Liver (tissue), 3 donors: ENCODE data around the gene IL1RAPL1.

Experiments
- ATF3 ChIP-seq: IDR thresholded peaks from 2 replicates; pipeline ENCODE4 v1.6.1; 2016; ENCODE audit warnings: antibody characterized with exemption
- CTCF ChIP-seq: fragments of 150-350 bp; IDR thresholded peaks from 2 replicates; pipeline ENCODE4 v1.5.1; 2017; ENCODE audit warnings: improper control_type of control experiment, low read depth, low read length; ENCODE audit not compliant: missing input control
- EGR1 ChIP-seq, 2 donors: IDR thresholded peaks; 2 replicates each; pipeline ENCODE4 v1.6.1; 2016 to 2018; ENCODE audit warnings: antibody characterized with exemption in 2 of 2, low read depth in 2 of 2
- GABPA ChIP-seq, 2 donors: IDR thresholded peaks in 1 of 2; conservative IDR thresholded peaks in 1 of 2; 2 replicates each; pipeline ENCODE4 v1.6.1; 2016; ENCODE audit warnings: antibody characterized with exemption in 2 of 2, mild to moderate bottlenecking in 1 of 2, moderate library complexity in 1 of 2
- HNF4G ChIP-seq: IDR thresholded peaks from 2 replicates; pipeline ENCODE4 v1.6.1; 2016; ENCODE audit warnings: antibody characterized with exemption
- MAX ChIP-seq: IDR thresholded peaks from 2 replicates; pipeline ENCODE4 v1.6.1; 2016; ENCODE audit warnings: antibody characterized with exemption
- RAD21 ChIP-seq, 2 donors: IDR thresholded peaks; 2 replicates each; pipeline ENCODE4 v1.6.1; 2016; ENCODE audit warnings: antibody characterized with exemption in 2 of 2, mild to moderate bottlenecking in 2 of 2
- REST ChIP-seq: IDR thresholded peaks from 2 replicates; pipeline ENCODE4 v1.6.1; 2016; ENCODE audit warnings: antibody characterized with exemption, mild to moderate bottlenecking
- SP1 ChIP-seq: IDR thresholded peaks from 2 replicates; pipeline ENCODE4 v1.6.1; 2018; ENCODE audit warnings: antibody characterized with exemption, mild to moderate bottlenecking
- TAF1 ChIP-seq: conservative IDR thresholded peaks from 2 replicates; pipeline ENCODE4 v1.6.1; 2016; ENCODE audit warnings: antibody characterized with exemption, mild to moderate bottlenecking
- donor health status: healthy.
- donor health status: healthy.

- TF ChIP-seq CTCF, result no peak
- no peak for TF ChIP-seq MAX
- no peak for TF ChIP-seq ATF3
- no peak for TF ChIP-seq GABPA (IDR thresholded peaks at IDR 0.05 in 1 of 2, conservative IDR thresholded peaks at IDR 0.05 in 1 of 2)
- no peak for TF ChIP-seq EGR1 (IDR thresholded peaks at IDR 0.05; ENCODE audit: low read depth in 2 of 2)
- TF ChIP-seq RAD21 (IDR thresholded peaks at IDR 0.05), result no peak
- TF ChIP-seq TAF1, result no peak
- no peak for TF ChIP-seq HNF4G
- TF ChIP-seq REST, result no peak
- TF ChIP-seq SP1, result no peak
Observed at GRCh38 chrX:29138003-29138402, 550.8 kb downstream of the IL1RAPL1 start.
